ENCODE results near the gene AUTS2.

Gene AUTS2

GRCh38 chr7:70033226-70033625, 435.0 kb downstream of the AUTS2 start:
- no peaks in the 10 kb centered on the region for H3K27me3 ChIP-seq (ENCODE audit: insufficient read depth, poor library complexity, severe bottlenecking)
- DNase-seq (ENCODE audit: low read depth in 1 of 2, low spot score in 1 of 2) = no peak
- no peak for TF ChIP-seq POLR2AphosphoS5 (IDR thresholded peaks at IDR 0.05; ENCODE audit: low read depth)
- TF ChIP-seq, protein P1, sequence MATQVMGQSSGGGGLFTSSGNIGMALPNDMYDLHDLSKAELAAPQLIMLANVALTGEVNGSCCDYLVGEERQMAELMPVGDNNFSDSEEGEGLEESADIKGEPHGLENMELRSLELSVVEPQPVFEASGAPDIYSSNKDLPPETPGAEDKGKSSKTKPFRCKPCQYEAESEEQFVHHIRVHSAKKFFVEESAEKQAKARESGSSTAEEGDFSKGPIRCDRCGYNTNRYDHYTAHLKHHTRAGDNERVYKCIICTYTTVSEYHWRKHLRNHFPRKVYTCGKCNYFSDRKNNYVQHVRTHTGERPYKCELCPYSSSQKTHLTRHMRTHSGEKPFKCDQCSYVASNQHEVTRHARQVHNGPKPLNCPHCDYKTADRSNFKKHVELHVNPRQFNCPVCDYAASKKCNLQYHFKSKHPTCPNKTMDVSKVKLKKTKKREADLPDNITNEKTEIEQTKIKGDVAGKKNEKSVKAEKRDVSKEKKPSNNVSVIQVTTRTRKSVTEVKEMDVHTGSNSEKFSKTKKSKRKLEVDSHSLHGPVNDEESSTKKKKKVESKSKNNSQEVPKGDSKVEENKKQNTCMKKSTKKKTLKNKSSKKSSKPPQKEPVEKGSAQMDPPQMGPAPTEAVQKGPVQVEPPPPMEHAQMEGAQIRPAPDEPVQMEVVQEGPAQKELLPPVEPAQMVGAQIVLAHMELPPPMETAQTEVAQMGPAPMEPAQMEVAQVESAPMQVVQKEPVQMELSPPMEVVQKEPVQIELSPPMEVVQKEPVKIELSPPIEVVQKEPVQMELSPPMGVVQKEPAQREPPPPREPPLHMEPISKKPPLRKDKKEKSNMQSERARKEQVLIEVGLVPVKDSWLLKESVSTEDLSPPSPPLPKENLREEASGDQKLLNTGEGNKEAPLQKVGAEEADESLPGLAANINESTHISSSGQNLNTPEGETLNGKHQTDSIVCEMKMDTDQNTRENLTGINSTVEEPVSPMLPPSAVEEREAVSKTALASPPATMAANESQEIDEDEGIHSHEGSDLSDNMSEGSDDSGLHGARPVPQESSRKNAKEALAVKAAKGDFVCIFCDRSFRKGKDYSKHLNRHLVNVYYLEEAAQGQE (IDR thresholded peaks at IDR 0.05; ENCODE audit: insufficient replicate concordance, low read depth) = no peak
- no peak for TF ChIP-seq SPI1 (IDR thresholded peaks at IDR 0.05; ENCODE audit: borderline replicate concordance, low read depth)
- no peak for TF ChIP-seq GABPA (IDR thresholded peaks at IDR 0.05; ENCODE audit: low read depth)
- no peak for TF ChIP-seq CTCF (IDR thresholded peaks at IDR 0.05; ENCODE audit: insufficient read depth, low read length)
- H3K4me3 ChIP-seq (replicated peaks; ENCODE audit: insufficient read depth, low read length) = no peak overlapping the region
- H3K27ac ChIP-seq (replicated peaks) = no peak overlapping the region

DNA sequence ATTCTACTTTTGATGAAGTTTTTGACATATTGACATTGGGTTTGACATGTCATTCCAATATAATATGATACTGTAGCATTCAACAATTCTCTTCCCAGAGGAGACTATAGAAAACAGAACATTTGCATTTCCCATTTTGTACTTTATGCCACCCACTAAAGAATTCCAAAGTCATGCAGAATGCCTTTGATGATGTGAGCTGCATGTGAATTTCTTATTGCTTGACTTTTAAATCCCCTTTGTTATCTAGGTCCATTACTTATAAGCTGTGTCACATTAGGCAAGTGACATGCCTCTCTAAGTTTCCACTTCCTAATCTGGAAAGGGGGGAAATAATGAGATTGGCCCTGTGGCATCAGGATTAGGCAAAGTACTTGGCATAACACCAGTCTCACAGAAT, 436.7 kb downstream of the AUTS2 start:
- no peaks in the 10 kb centered on the region for H3K27me3 ChIP-seq (ENCODE audit: insufficient read depth, poor library complexity, severe bottlenecking)
- H3K27ac ChIP-seq (replicated peaks) = no peak overlapping the region
- no peak overlapping the region for H3K4me3 ChIP-seq (replicated peaks; ENCODE audit: insufficient read depth, low read length)
- no peak for TF ChIP-seq POLR2AphosphoS5 (IDR thresholded peaks at IDR 0.05; ENCODE audit: low read depth)
- no peak for TF ChIP-seq GABPA (IDR thresholded peaks at IDR 0.05; ENCODE audit: low read depth)
- no peak for TF ChIP-seq SPI1 (IDR thresholded peaks at IDR 0.05; ENCODE audit: borderline replicate concordance, low read depth)
- TF ChIP-seq CTCF (IDR thresholded peaks at IDR 0.05; ENCODE audit: insufficient read depth, low read length) = no peak
- TF ChIP-seq, protein P1 (IDR thresholded peaks at IDR 0.05; ENCODE audit: insufficient replicate concordance, low read depth) = no peak
- DNase-seq (ENCODE audit: low read depth in 1 of 2, low spot score in 1 of 2) = no peak

DNA sequence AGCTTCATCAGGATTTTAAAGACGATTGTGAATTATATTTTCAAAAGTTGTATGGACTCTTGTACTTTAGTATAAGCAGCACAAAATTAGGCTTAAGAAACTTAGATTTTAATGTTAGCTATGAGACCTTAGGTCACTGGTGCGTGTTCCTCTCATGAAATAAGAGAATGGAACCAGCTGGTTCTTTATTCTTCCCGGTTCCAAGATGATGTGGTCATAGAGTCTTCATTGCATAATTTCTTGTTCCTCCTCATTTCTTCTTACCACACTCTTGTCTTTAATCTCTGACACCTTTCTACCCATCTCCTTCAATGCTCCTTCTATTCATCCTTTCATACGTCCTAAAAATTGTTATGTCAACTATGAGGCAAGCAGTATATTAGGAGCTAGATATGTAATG, 437.2 kb downstream of the AUTS2 start:
- H3K27me3 ChIP-seq (ENCODE audit: insufficient read depth, poor library complexity, severe bottlenecking) = no peaks in the 10 kb centered on the region
- no peak overlapping the region for H3K27ac ChIP-seq (replicated peaks)
- TF ChIP-seq, protein P1 (IDR thresholded peaks at IDR 0.05; ENCODE audit: insufficient replicate concordance, low read depth) = no peak
- no peak for TF ChIP-seq POLR2AphosphoS5 (IDR thresholded peaks at IDR 0.05; ENCODE audit: low read depth)
- no peak for TF ChIP-seq CTCF (IDR thresholded peaks at IDR 0.05; ENCODE audit: insufficient read depth, low read length)
- no peak for TF ChIP-seq GABPA (IDR thresholded peaks at IDR 0.05; ENCODE audit: low read depth)
- no peak for TF ChIP-seq SPI1 (IDR thresholded peaks at IDR 0.05; ENCODE audit: borderline replicate concordance, low read depth)
- DNase-seq (ENCODE audit: low read depth in 1 of 2, low spot score in 1 of 2) = no peak
- H3K4me3 ChIP-seq (replicated peaks; ENCODE audit: insufficient read depth, low read length) = no peak overlapping the region

Data from HL-60 (cell line).